NB4 (cell line): ENCODE results near the gene STARD3.
"Not testable (repeated sequence)": the region's sequence is repeated elsewhere in the genome, so short reads cannot be mapped to it uniquely, and the experiment has no call there.

Experiments used
- DNase-seq: peaks from one replicate; pipeline ENCODE4 v3.0.0; 2010; ENCODE audit warnings: low read depth
- H3K4me3 ChIP-seq: one replicate; pipeline ENCODE4 v1.5.1; 2011; ENCODE audit warnings: mild to moderate bottlenecking, low read depth, low read length, moderate library complexity
- CTCF ChIP-seq: IDR thresholded peaks from one replicate; pipeline ENCODE4 v1.5.1; 2012; ENCODE audit warnings: low read depth, low read length
- MAX ChIP-seq: IDR thresholded peaks from 2 replicates; pipeline ENCODE4 v1.6.1; 2011; ENCODE audit warnings: low read depth, low read length
- MYC ChIP-seq: IDR thresholded peaks from 2 replicates; pipeline ENCODE4 v1.6.1; 2011; ENCODE audit warnings: low read depth, low read length
- POLR2A ChIP-seq: IDR thresholded peaks from 2 replicates; pipeline ENCODE4 v1.6.1; 2011; ENCODE audit warnings: mild to moderate bottlenecking; ENCODE audit not compliant: insufficient read length; ENCODE audit errors: extremely low read depth

The STARD3 gene

GRCh38 chr17:39705786-39706348 is 68.9 kb downstream of the STARD3 start:
- no peak overlapping the region for H3K4me3 ChIP-seq
- no peak for TF ChIP-seq CTCF
- no peak for TF ChIP-seq POLR2A
- no peak for TF ChIP-seq MYC
- no peak for TF ChIP-seq MAX
- no peak for DNase-seq

GRCh38 chr17:39706383-39706782 is 69.4 kb downstream of the STARD3 start:
- no peak for DNase-seq
- no peak overlapping the region for H3K4me3 ChIP-seq
- TF ChIP-seq MYC (no peak), MAX (no peak), CTCF (no peak), POLR2A (no peak)

- H3K4me3 ChIP-seq: no peak overlapping the region
- DNase-seq: no peak
- TF ChIP-seq POLR2A: no peak
- TF ChIP-seq CTCF: no peak
- no peak for TF ChIP-seq MAX
- TF ChIP-seq MYC: no peak
Measured at GRCh38 chr17:39706921-39707337, 70.0 kb downstream of the STARD3 start.

- no peak overlapping the region for H3K4me3 ChIP-seq
- TF ChIP-seq POLR2A (no peak), CTCF (no peak), MYC (no peak), MAX (no peak)
- no peak for DNase-seq
Measured at GRCh38 chr17:39709319-39709997, 72.5 kb downstream of the STARD3 start.

GRCh38 chr17:39709998-39710964 is 73.3 kb downstream of the STARD3 start:
- no peak for TF ChIP-seq MYC
- no peak overlapping the region for H3K4me3 ChIP-seq
- DNase-seq: no peak

- not testable (repeated sequence) for DNase-seq
Measured at GRCh38 chr17:39711071-39711470, 74.1 kb downstream of the STARD3 start.

More at GRCh38 chr17:39711071-39711470, 74.1 kb downstream of the STARD3 start:
- H3K4me3 ChIP-seq: not testable (repeated sequence)
